Upper lobe of left lung (tissue), 6 donors: ENCODE data around the gene ABHD13. TPM values are rescaled to one million over a fixed set of nuclear protein-coding genes. Genes with fewer than 3 reads are reported as not detected.
A peak's percentile ranks its signal among the peaks of the same experiment; 100 is the strongest.

Experiments
- ATAC-seq, 2 donors: fragments of 200-7000 bp; cut with Tn5 transposase; one replicate each; pipeline ENCODE4 v1.9.1; 2022; ENCODE audit warnings: mild to moderate bottlenecking in 2 of 2, moderate library complexity in 2 of 2; ENCODE audit not compliant: low FRiP score in 2 of 2
- DNase-seq, 2 donors: peaks; one replicate each; pipeline ENCODE4 v3.0.0-alpha.2; 2019 to 2020
- H3K27ac ChIP-seq, 4 donors: fragments of 200-600 bp; sonication (generic); one replicate each; pipeline ENCODE4 v1.5.1; 2016 to 2019
- H3K27me3 ChIP-seq, 4 donors: fragments of 200-600 bp; sonication (generic); one replicate each; pipeline ENCODE4 v1.5.1; 2017 to 2019
- H3K36me3 ChIP-seq, 4 donors: fragments of 200-600 bp; sonication (generic); one replicate each; pipeline ENCODE4 v1.5.1; 2016 to 2019
- H3K4me1 ChIP-seq, 4 donors: fragments of 200-600 bp; sonication (generic); one replicate each; pipeline ENCODE4 v1.5.1; 2018 to 2019
- H3K4me3 ChIP-seq, 4 donors: fragments of 200-600 bp; sonication (generic); one replicate each; pipeline ENCODE4 v1.5.1; 2017 to 2019; ENCODE audit warnings: mild to moderate bottlenecking in 2 of 4, moderate library complexity in 1 of 4
- H3K9me3 ChIP-seq, 4 donors: fragments of 200-600 bp; sonication (generic); one replicate each; pipeline ENCODE4 v1.5.1; 2018 to 2019
- CTCF ChIP-seq, 6 experiments: fragments of 450-650 bp in 4 of 6; fragments of 200-600 bp in 2 of 6; sonication (generic) in 2 of 6; IDR thresholded peaks; one replicate each; pipeline ENCODE4 v1.5.1; 2016 to 2019; ENCODE audit warnings: antibody characterized with exemption in 6 of 6
- EP300 ChIP-seq, 4 donors: sonication (generic); formaldehyde crosslinking; IDR thresholded peaks; one replicate each; pipeline ENCODE4 v1.5.1; 2017; ENCODE audit warnings: antibody characterized with exemption in 4 of 4, control low read depth in 2 of 4
- POLR2A ChIP-seq, 4 donors: fragments of 450-650 bp; IDR thresholded peaks; one replicate each; pipeline ENCODE4 v1.5.1; 2016 to 2017; ENCODE audit warnings: antibody characterized with exemption in 4 of 4, mild to moderate bottlenecking in 2 of 4
- POLR2AphosphoS5 ChIP-seq, 2 donors: sonication (generic); formaldehyde crosslinking; IDR thresholded peaks; one replicate each; pipeline ENCODE4 v1.5.1; 2017; ENCODE audit warnings: antibody characterized with exemption in 2 of 2
- WGBS, 2 donors: methylation state at CpG; one replicate each; pipeline ENCODE4 v1.1.5; 2017 to 2018; 5-methylcytosine and 5-hydroxymethylcytosine counted together
- total RNA-seq, 6 donors: library from RNA; depleted of rRNA in 4 of 6; stranded (reverse); fragments of >200 nt in 4 of 6; gene quantifications; one replicate each; pipeline versions ENCODE4 v1.1.0 to v1.2.1, GENCODE V29; 2016 to 2021
- donor health status: DM: no; HTN: no; CAD: no; lungs with moderate emphysema.
- donor health status: DM: no; HTN: yes; CAD: no; lungs with severe emphysema.

The ABHD13 gene
- total RNA-seq, 6 donors from 2014 or later: 3.6 to 21.6 (median 9.3) TPM

GRCh38 chr13:108249150-108249549, 31.0 kb downstream of the ABHD13 start:
- WGBS, 2 donors: 71 to 72% methylated on average over 4 of the region's 4 CpGs
- H3K9me3 ChIP-seq: peaks cover 0 to 4% (median 1%) of the 10 kb centered on the region in 4 donors
- H3K36me3 ChIP-seq: no peaks in the 10 kb centered on the region
- TF ChIP-seq EP300 (IDR thresholded peaks at IDR 0.05) (no peak), POLR2A (IDR thresholded peaks at IDR 0.05) (no peak), POLR2AphosphoS5 (IDR thresholded peaks at IDR 0.05) (no peak), CTCF (IDR thresholded peaks at IDR 0.05) (no peak)
- no peak overlapping the region for H3K4me3 ChIP-seq
- no peaks in the 10 kb centered on the region for H3K4me1 ChIP-seq
- no peak overlapping the region for H3K27ac ChIP-seq
- no peaks in the 10 kb centered on the region for H3K27me3 ChIP-seq
- ATAC-seq (no peak), DNase-seq (no peak)

- H3K4me1 ChIP-seq: no peaks in the 10 kb centered on the region
- no peaks in the 10 kb centered on the region for H3K36me3 ChIP-seq
- DNase-seq (no peak), ATAC-seq (no peak)
- H3K27me3 ChIP-seq: no peaks in the 10 kb centered on the region
- no peak overlapping the region for H3K4me3 ChIP-seq
- WGBS, 2 donors: 61 to 64% methylated on average over 2 of the region's 2 CpGs
- TF ChIP-seq POLR2A (IDR thresholded peaks at IDR 0.05) (no peak), CTCF (IDR thresholded peaks at IDR 0.05) (no peak), EP300 (IDR thresholded peaks at IDR 0.05) (no peak), POLR2AphosphoS5 (IDR thresholded peaks at IDR 0.05) (no peak)
- H3K27ac ChIP-seq: no peak overlapping the region
- no peaks in the 10 kb centered on the region for H3K9me3 ChIP-seq
Measured at GRCh38 chr13:108257248-108257647, 39.1 kb downstream of the ABHD13 start.

- H3K4me3 ChIP-seq: no peak overlapping the region
- H3K27ac ChIP-seq: no peak overlapping the region
- DNase-seq (no peak), ATAC-seq (no peak)
- peaks cover 5 to 11% (median 9%) of the 10 kb centered on the region in 4 donors for H3K4me1 ChIP-seq
- TF ChIP-seq POLR2AphosphoS5 (IDR thresholded peaks at IDR 0.05): peak in 1 of 2 donors; percentile 14
- TF ChIP-seq CTCF (IDR thresholded peaks at IDR 0.05): no peak
- H3K36me3 ChIP-seq: no peaks in the 10 kb centered on the region
- 82 to 87% methylated on average over 9 of the region's 9 CpGs for WGBS, 2 donors
- no peaks in the 10 kb centered on the region for H3K27me3 ChIP-seq
- no peaks in the 10 kb centered on the region for H3K9me3 ChIP-seq
Measured at GRCh38 chr13:108263621-108264355, 45.6 kb downstream of the ABHD13 start.

GRCh38 chr13:108266321-108266990, 48.3 kb downstream of the ABHD13 start:
- TF ChIP-seq POLR2A (IDR thresholded peaks at IDR 0.05): peak in 1 of 4 donors; percentile 16
- TF ChIP-seq CTCF (IDR thresholded peaks at IDR 0.05): no peak
- TF ChIP-seq EP300 (IDR thresholded peaks at IDR 0.05): no peak
- TF ChIP-seq POLR2AphosphoS5 (IDR thresholded peaks at IDR 0.05): no peak
- Histone ChIP-seq H3K4me3 (no peak overlapping the region), H3K9me3 (no peaks in the 10 kb centered on the region), H3K36me3 (no peaks in the 10 kb centered on the region), H3K4me1 (peaks cover 21 to 29% (median 25%) of the 10 kb centered on the region in 4 donors), H3K27ac (peak overlapping the region; percentile 70 to 89 (median 78)), H3K27me3 (no peaks in the 10 kb centered on the region)
- ATAC-seq: no peak
- WGBS, 2 donors: 53 to 55% methylated on average over 10 of the region's 10 CpGs
- DNase-seq: peak in 1 of 2 donors; percentile 21
